Stimulated activated naive CD8-positive, alpha-beta T cell treated with anti-CD3 and anti-CD28 coated beads, Interleukin-15, Interleukin-2, amounts not matched to agents 100 ng/mL and 50 ng/mL, for 24 hours (primary cell): Measurements from ENCODE around the gene FAXDC2.

Experiments
- H3K27ac Mint-ChIP-seq: one replicate; pipeline ENCODE4 v1.8.0; 2021; ENCODE audit warnings: mild to moderate bottlenecking, mixed read lengths
- H3K27me3 Mint-ChIP-seq: one replicate; pipeline ENCODE4 v1.8.0; 2021; ENCODE audit warnings: mixed read lengths
- H3K36me3 Mint-ChIP-seq: one replicate; pipeline ENCODE4 v1.8.0; 2021; ENCODE audit warnings: low read depth, mixed read lengths
- H3K4me1 Mint-ChIP-seq: one replicate; pipeline ENCODE4 v1.8.0; 2021; ENCODE audit warnings: low read depth, mixed read lengths
- H3K4me3 Mint-ChIP-seq: one replicate; pipeline ENCODE4 v1.8.0; 2021; ENCODE audit warnings: mild to moderate bottlenecking, mixed read lengths
- H3K9me3 Mint-ChIP-seq: one replicate; pipeline ENCODE4 v1.8.0; 2021; ENCODE audit warnings: mixed read lengths

Gene FAXDC2, protein sequence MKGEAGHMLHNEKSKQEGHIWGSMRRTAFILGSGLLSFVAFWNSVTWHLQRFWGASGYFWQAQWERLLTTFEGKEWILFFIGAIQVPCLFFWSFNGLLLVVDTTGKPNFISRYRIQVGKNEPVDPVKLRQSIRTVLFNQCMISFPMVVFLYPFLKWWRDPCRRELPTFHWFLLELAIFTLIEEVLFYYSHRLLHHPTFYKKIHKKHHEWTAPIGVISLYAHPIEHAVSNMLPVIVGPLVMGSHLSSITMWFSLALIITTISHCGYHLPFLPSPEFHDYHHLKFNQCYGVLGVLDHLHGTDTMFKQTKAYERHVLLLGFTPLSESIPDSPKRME

DNA sequence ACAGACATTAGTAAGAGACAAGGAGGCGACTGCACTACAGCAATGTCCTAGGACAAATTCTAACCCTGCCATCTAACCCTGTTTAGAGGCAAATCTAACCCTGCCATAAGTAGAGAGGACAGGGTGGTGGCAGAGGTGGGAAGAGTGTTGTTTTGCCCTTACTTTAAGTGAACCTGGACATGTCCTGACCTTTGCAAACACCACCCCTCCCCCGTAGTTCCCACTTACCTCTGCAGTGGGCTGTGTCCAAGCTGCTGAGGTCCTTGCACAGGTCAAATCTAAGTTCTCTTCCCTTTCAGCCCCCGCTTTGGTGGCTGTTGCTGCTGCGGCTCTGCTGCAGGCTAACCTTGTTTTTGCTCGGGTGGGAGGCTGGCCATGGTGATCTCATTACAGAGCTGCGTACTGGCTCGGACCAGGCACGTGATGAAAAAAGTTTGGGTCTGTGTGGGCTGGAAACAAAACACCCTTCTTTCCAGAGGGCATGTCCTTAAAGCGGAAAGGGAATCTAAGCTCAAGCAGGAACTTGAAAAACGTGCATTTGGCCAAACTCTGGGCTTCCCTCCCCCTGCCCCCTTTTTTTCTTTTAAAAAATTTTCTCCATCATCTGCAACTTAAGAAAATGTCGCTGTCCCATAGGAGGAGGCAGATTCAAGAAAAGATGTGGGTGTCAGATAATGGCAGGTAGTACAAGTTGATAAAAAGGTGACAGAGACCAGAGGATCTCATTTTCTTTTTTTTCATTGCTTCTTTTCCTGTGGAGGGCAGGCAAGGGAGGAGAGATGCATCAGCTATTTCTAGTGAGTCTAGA, at the start of gene FAXDC2:
Gene FAXDC2 (minus strand): TSS at position 349 of the 808 bp plus-strand sequence. CDS start 12,425 bp downstream, outside the sequence.
- no peak within 1 kb of the TSS for H3K4me3 Mint-ChIP-seq
- no peaks in the 10 kb centered on the region for H3K9me3 Mint-ChIP-seq
- H3K27me3 Mint-ChIP-seq, result no peaks in the 10 kb centered on the region
- H3K4me1 Mint-ChIP-seq, result peaks cover 19% of the 10 kb centered on the region
- no peak within 1 kb of the TSS for H3K27ac Mint-ChIP-seq
- H3K36me3 Mint-ChIP-seq, result no peaks in the 10 kb centered on the region

DNA sequence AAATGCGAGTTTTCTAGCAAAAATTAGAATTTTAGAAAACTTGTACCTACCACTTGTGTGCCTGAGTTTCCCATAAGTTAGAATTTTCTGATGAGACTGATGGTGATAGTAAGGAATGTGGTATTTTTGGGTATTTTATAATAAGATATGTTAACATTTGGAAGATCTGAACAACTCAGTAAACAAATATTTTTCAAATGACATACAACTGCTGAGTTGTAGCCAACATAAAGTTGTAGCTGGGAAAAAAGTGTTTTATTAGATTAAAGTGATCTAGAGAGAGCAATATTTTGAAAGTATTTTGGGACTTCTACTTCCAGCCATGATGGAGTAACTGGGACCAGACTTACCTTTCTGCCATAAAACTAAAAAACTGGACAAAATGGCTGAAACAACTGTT, 49.7 kb upstream of the FAXDC2 start:
- no peaks in the 10 kb centered on the region for H3K27me3 Mint-ChIP-seq
- H3K4me1 Mint-ChIP-seq, result no peaks in the 10 kb centered on the region
- no peak overlapping the region for H3K27ac Mint-ChIP-seq
- peaks cover 80% of the 10 kb centered on the region for H3K36me3 Mint-ChIP-seq
- no peak overlapping the region for H3K4me3 Mint-ChIP-seq
- no peaks in the 10 kb centered on the region for H3K9me3 Mint-ChIP-seq

DNA sequence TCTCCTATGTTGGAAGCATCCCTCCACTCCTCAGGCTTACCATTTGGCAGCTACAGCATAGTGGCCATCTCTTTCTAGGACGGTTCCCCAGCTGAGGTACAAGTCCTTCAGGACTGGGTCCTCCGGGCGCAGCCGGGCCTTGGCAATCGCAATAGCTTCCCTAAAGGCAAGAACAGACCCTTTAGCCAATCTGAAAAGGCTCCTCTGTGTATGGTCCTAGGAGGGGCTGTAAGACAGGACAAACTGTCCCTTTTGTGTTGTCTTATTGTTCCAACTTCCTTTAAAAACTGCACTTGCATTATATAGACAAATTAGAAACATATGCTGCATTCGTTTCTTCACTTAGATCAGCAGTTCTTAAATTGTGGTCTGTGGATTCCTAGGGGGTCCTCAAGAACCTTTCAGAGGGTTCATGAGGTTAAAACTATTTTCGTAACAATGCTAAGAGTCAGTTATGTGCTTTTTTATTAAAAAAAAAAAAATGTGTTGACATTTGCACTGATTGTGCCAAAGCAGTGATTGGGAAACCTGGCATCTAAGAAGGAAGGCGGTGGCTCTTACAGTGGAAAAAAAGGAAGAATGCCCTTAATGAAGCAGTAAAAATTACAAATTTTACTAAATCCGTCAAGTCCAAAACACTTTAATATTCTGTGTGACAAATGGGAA, 48.9 kb upstream of the FAXDC2 start:
- no peak overlapping the region for H3K4me3 Mint-ChIP-seq
- H3K4me1 Mint-ChIP-seq, result no peaks in the 10 kb centered on the region
- H3K27me3 Mint-ChIP-seq, result no peaks in the 10 kb centered on the region
- no peak overlapping the region for H3K27ac Mint-ChIP-seq
- H3K36me3 Mint-ChIP-seq, result peaks cover 77% of the 10 kb centered on the region
- H3K9me3 Mint-ChIP-seq, result no peaks in the 10 kb centered on the region

DNA sequence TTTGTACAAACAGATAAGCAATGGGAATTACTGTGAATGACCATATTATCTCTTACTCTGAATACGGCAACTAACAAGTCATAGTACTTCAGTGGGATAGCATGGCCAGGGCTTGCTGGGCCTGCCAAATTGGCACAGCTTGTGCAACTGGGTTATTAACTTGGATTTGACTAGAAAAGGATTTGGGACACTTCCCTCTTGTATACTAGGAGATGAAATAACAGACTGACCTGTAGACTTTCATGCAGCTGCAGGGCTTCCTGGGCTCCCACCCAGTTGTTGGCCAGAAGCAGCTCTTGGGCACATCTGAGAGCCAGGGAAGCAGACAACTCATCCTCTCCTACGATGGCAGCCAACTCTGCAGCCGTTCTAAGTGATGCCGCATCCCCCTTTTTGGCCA, 47.8 kb upstream of the FAXDC2 start:
- Mint-ChIP-seq H3K27ac (no peak overlapping the region), H3K4me1 (no peaks in the 10 kb centered on the region), H3K4me3 (no peak overlapping the region), H3K9me3 (no peaks in the 10 kb centered on the region), H3K27me3 (no peaks in the 10 kb centered on the region), H3K36me3 (peaks cover 77% of the 10 kb centered on the region)

DNA sequence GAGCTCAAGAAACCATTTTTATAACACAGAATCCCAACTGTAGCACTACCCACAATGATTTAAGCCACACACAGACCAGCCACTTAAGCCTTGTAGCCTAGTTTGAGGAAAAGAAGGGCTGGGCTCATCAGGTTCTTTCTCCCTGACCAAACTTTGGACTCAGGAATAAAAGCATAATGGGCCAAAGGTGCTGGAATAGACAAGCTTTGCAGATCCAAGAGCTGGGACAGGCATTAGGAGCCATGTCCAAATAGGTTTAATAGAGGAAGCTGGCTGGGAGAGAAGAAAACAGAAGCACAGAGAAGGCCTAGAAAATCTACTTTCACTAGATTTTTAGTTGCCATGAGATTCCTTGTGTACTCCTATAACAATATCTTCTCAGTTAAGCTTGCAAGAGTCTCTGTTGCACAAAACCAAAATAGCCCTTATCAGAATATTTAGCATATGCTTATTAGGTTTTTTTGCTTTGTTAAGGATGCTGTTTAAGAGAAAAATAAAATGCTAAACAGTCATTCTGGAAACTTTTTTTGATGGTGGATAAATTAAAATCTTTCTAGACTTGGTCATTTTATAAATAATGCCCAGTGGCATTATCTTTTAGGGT, 46.3 kb upstream of the FAXDC2 start:
- Mint-ChIP-seq H3K4me3 (no peak overlapping the region), H3K9me3 (no peaks in the 10 kb centered on the region), H3K36me3 (peaks cover 78% of the 10 kb centered on the region), H3K27ac (no peak overlapping the region), H3K4me1 (no peaks in the 10 kb centered on the region), H3K27me3 (no peaks in the 10 kb centered on the region)

DNA sequence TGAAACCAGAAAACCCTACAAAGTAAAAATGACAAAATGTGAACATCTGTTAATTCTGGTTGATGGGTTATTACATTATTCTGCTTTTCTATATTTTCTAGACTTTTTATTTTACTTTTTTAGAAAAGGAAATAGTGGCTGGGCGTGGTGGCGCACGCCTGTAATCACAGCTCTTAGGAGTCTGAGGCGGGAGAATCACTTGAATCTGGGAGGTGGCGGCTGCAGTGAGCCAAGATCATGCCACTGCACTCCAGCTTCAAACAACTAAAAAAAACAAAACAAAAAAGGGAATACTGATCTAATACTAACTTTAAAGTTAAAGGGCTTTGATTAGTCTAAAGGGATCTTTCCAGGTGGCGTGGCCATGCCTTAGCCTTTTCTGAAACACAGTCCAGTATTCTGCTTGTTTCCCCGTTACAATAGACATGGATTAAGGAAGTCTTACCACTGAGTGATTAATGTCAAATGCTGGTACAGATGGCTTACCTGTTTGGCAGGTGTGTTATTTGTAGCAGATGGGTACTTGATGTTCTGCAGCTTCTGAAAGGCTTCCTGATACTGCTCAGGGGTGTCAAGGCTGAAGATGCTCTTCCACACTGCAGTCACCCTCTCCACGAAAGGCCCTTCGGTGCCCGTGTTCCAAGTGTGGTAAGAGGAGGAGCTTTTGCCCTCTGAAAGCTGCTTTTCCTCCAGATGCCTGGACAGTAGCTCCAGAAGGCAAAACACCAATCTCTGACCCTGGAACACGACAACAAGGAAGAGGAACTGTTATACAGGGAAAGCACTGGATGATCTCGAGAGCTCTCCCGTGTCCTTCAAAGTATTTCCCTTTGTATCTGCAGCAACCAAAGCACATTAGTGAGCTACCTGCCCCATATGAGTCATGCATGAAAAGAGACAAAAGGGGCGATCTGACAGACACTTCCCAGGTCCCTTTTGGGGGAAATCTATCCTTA, 45.5 kb upstream of the FAXDC2 start:
- Mint-ChIP-seq H3K9me3 (no peaks in the 10 kb centered on the region), H3K4me1 (no peaks in the 10 kb centered on the region), H3K4me3 (no peak overlapping the region), H3K27ac (no peak overlapping the region), H3K27me3 (no peaks in the 10 kb centered on the region), H3K36me3 (peaks cover 85% of the 10 kb centered on the region)

DNA sequence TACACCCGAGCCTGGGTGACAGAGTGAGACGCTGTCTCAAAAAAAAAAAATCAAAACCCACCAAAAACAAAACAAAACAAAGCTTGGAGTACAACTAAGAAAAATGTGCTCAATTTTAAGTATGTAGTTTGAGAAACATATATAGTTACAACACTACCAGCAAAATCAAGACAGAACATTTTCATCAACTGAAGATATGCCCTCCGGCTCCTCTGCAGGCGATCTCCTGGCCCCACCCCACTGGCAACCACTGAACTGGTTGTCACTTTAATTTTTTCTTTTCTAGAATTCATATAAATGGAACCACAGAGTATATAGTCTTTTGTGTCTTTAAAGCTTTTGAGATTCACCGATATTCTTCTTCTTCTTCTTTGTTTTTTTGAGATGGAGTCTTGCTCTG, 43.0 kb upstream of the FAXDC2 start:
- no peak overlapping the region for H3K4me3 Mint-ChIP-seq
- no peaks in the 10 kb centered on the region for H3K4me1 Mint-ChIP-seq
- no peaks in the 10 kb centered on the region for H3K27me3 Mint-ChIP-seq
- no peaks in the 10 kb centered on the region for H3K9me3 Mint-ChIP-seq
- H3K36me3 Mint-ChIP-seq, result peaks cover 80% of the 10 kb centered on the region
- no peak overlapping the region for H3K27ac Mint-ChIP-seq

DNA sequence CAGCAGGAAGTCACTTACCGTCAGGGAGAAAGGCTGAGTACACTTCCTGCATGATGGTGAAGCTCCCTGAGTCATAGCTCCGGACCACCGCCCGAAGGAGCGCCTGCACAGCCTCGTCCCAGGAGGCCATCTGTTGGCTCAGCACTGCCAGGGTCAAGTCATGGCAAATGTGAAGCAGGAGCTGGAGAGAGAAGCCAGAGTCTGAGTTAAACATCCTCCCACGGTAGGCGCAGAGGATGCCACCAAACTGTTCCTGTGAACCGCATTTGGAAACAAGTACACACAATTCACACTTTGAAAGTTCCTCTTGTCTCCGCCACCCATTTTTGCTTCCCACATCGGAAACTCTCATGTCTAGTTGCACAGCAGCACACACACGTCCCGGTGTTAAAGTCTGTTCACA, 42.0 kb upstream of the FAXDC2 start:
- peaks cover 84% of the 10 kb centered on the region for H3K36me3 Mint-ChIP-seq
- H3K27me3 Mint-ChIP-seq, result no peaks in the 10 kb centered on the region
- H3K9me3 Mint-ChIP-seq, result peaks cover 2% of the 10 kb centered on the region
- no peaks in the 10 kb centered on the region for H3K4me1 Mint-ChIP-seq
- H3K27ac Mint-ChIP-seq, result no peak overlapping the region
- H3K4me3 Mint-ChIP-seq, result no peak overlapping the region

DNA sequence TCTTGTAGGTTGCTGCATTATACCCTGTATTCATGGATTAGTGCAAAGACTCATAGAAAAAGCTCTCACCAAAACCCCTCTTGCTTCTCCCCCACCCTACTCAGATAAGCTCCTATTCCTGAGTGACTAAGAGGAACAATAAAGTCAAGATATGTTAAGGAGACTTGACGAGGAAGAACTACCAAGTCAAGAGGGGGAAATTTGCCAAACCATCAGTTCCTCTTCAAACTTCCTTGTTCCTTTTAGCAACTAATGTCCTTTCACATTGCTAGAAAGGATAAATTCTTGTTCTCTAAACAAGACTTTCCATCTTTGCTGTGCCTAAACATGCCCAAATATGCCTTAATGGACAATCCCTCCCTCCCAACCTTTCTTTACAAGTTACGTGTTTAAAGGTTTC, 35.0 kb upstream of the FAXDC2 start:
- Mint-ChIP-seq H3K9me3 (peaks cover 24% of the 10 kb centered on the region), H3K27ac (no peak overlapping the region), H3K27me3 (no peaks in the 10 kb centered on the region), H3K36me3 (peaks cover 87% of the 10 kb centered on the region), H3K4me1 (no peaks in the 10 kb centered on the region), H3K4me3 (no peak overlapping the region)

DNA sequence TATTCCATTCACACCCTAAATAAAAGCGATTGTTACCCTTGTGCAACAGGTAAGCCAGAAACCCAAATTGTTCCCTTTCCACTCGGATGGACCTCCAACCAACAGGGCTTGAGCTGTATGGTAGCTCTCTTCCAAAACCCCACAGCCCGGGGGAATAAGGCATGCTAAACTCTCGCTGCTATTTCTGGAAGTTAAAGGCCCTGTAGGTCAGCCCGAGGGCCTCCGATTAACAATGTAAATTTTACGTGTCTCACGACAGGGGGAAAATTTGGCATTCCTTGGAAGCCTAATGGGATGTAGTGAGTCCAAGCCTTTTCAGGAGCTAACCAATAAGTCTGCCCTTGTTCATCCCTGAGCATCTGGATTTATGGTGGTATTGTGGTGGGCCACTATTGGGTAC, 34.0 kb upstream of the FAXDC2 start:
- Mint-ChIP-seq H3K9me3 (peaks cover 24% of the 10 kb centered on the region), H3K4me3 (no peak overlapping the region), H3K36me3 (peaks cover 90% of the 10 kb centered on the region), H3K27ac (no peak overlapping the region), H3K4me1 (no peaks in the 10 kb centered on the region), H3K27me3 (no peaks in the 10 kb centered on the region)

DNA sequence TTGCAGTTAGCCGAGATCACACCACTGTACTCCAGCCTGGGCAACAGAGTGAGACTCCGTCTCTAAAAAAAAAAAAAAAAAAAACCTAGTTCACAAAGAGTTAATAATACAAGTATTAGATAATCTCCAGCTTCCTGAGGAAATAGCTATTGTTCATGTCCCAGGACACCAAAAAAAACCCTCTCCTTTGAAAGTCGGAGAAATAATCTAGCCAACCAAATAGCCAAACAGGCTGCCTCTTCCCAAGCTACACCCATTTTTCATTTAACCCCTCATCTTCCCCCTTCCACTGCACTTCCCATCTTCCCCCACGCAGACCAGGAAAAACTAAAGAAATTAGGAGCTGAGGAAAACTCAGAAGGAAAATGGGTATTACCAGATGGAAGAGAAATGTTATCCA, 31.6 kb upstream of the FAXDC2 start:
- H3K36me3 Mint-ChIP-seq, result peaks cover 86% of the 10 kb centered on the region

DNA sequence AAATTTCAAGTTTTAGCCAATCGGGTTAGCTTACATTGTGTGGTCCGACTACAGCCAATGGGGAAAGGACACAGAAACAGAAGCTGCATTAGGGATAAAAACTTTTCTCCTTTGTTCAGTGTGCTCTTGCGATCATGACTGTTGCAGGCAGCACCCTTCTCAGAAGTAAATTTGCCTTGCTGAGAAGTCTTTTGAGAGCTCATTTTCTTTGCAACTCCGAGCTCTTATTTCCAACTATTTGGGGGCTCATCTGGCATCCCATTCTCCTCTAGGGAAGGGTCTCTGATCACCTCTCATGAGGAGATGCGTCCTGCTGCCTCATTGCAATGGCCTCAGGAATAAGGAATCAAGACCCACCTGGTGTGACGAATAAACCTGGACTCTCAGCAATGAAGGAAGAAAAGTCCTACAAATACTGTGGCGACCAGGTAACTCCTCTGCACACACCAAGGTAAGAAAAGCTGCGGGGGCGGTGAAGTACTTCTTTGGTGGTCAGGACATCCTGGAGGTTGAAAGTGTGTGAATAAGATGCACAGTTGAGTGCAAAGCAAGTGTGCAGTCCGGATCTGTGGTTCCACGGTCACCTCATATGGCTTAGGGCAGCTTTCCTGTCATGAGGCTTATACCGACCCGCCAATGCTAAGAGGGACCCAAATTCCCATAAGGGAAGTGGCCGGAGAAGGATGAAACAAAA, 28.4 kb upstream of the FAXDC2 start:
- Mint-ChIP-seq H3K27ac (no peak overlapping the region), H3K27me3 (no peaks in the 10 kb centered on the region), H3K9me3 (peaks cover 6% of the 10 kb centered on the region), H3K4me1 (no peaks in the 10 kb centered on the region), H3K4me3 (no peak overlapping the region), H3K36me3 (peaks cover 81% of the 10 kb centered on the region)

More for the DNA sequence above, 31.6 kb upstream of the FAXDC2 start:
- H3K9me3 Mint-ChIP-seq, result peaks cover 24% of the 10 kb centered on the region
- no peak overlapping the region for H3K4me3 Mint-ChIP-seq
- no peak overlapping the region for H3K27ac Mint-ChIP-seq
- no peaks in the 10 kb centered on the region for H3K4me1 Mint-ChIP-seq
- no peaks in the 10 kb centered on the region for H3K27me3 Mint-ChIP-seq

DNA sequence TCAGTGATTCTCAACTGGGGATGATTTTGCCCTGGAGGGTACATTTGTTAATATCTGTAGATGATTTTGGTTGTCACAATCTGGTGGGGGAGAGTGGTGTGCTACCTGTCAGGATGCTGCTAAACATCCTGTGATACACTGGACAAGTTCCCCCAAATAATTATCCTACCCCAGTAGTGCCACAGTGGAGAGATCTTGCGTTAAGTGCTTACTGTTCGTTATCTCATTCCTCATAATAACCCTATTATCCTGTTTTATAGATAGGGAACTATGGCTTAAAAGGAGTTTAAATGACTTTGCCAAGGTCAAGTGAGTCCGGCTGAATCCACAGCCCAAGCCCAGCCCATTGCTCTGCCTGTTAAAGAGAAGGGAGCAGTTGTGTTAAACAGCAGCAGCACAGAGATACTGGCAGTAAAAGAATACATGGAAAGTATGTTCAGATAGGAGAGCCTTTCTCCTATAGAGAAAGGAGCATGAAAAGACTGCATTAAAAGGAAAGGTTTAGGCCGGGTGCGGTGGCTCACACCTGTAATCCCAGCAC, 23.5 kb upstream of the FAXDC2 start:
- H3K27ac Mint-ChIP-seq, result no peak overlapping the region
- peaks cover 73% of the 10 kb centered on the region for H3K36me3 Mint-ChIP-seq
- no peaks in the 10 kb centered on the region for H3K4me1 Mint-ChIP-seq

More for the DNA sequence above, 23.5 kb upstream of the FAXDC2 start:
- Mint-ChIP-seq H3K27me3 (no peaks in the 10 kb centered on the region), H3K9me3 (peaks cover 2% of the 10 kb centered on the region), H3K4me3 (no peak overlapping the region)
